NT2/D1 (cell line): Measurements from ENCODE around the gene LRCH3.
A peak's percentile ranks its signal among the peaks of the same experiment; 100 is the strongest.

Source experiments
- DNase-seq: peaks from one replicate; pipeline ENCODE4 v3.0.0-alpha.2; 2011; ENCODE audit warnings: low read depth, low spot score
- H3K27me3 ChIP-seq: 2 replicates; pipeline ENCODE4 v1.6.0; 2011; ENCODE audit warnings: mild to moderate bottlenecking; ENCODE audit not compliant: insufficient read length, insufficient read depth
- H3K36me3 ChIP-seq: 2 replicates; pipeline ENCODE4 v1.6.1; 2011; ENCODE audit warnings: mild to moderate bottlenecking, low read length, mixed read lengths; ENCODE audit not compliant: insufficient read depth, insufficient read length
- H3K4me1 ChIP-seq: 2 replicates; pipeline ENCODE4 v1.5.1; 2011; ENCODE audit not compliant: insufficient read depth, insufficient read length
- H3K4me3 ChIP-seq: 2 replicates; pipeline ENCODE4 v1.5.1; 2011; ENCODE audit warnings: low read depth; ENCODE audit not compliant: insufficient read length
- H3K9ac ChIP-seq: 2 replicates; pipeline ENCODE4 v1.6.0; 2011; ENCODE audit warnings: low read depth; ENCODE audit not compliant: insufficient read length
- H3K9me3 ChIP-seq: 2 replicates; pipeline ENCODE4 v1.5.1; 2011; ENCODE audit warnings: mild to moderate bottlenecking, low read length; ENCODE audit not compliant: insufficient read depth
- SUZ12 ChIP-seq: IDR thresholded peaks from 2 replicates; pipeline ENCODE4 v1.6.1; 2011; ENCODE audit not compliant: insufficient read length, insufficient read depth; ENCODE audit errors: extremely low read depth
- YY1 ChIP-seq: IDR thresholded peaks from 2 replicates; pipeline ENCODE4 v1.6.1; 2011; ENCODE audit not compliant: insufficient read length, insufficient read depth
- ZNF274 ChIP-seq: IDR thresholded peaks from 2 replicates; pipeline ENCODE4 v1.6.1; 2011; ENCODE audit warnings: mild to moderate bottlenecking, low read depth, low read length

Gene LRCH3

DNA sequence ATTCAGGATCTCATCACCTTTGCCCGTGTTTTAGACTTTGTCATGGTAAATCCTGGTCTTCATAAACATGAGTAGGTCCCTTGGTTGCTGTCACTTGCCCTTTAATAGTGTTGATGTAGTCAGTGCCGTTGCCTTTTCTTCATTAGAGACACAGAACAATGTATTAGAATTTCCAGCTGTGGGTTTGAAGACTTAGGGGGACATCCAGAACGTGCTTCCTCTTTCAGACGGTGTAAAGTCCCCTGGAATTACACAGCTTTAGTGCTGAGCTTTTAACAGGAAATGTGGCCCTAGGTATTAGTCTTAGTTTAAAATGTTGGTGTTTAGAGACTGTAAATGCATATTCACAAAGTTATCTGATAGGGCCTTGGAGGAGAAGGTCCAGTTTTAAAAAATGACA, 8.8 kb upstream of the LRCH3 start:
- Histone ChIP-seq H3K4me3 (no peak overlapping the region), H3K9me3 (no peaks in the 10 kb centered on the region), H3K36me3 (peaks cover 29% of the 10 kb centered on the region), H3K9ac (no peak overlapping the region), H3K27me3 (no peaks in the 10 kb centered on the region), H3K4me1 (no peaks in the 10 kb centered on the region)
- no peak for DNase-seq
- TF ChIP-seq YY1 (no peak), ZNF274 (no peak)

DNA sequence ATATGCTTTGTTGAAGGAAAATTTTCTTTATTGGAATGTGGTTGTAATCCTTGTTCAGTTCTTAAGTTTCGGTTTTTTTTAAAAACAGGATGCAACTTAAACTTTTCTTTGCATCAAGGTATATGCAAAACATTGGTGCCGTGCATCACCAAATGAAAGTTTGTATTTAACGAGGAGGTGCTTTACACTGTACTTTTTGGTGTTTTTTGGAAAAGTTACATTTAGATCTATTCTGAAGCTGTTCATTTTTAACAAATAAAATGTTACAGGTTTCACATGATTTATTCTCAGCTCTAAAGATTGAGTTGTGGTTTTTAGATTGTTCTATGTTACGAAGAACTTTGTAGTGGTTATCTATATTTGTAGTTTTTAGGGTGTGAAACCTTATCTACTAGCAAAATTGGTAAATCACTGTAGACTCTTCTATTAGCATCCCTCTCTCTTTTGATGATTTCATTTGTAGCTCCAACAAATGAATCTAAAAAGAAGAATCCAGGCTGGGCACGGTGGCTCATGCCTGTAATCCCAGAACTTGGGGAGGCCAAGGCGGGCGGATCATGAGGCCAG, 7.0 kb upstream of the LRCH3 start:
- Histone ChIP-seq H3K4me1 (no peaks in the 10 kb centered on the region), H3K9me3 (no peaks in the 10 kb centered on the region), H3K9ac (no peak overlapping the region), H3K4me3 (no peak overlapping the region), H3K27me3 (peaks cover 2% of the 10 kb centered on the region), H3K36me3 (peaks cover 16% of the 10 kb centered on the region)
- TF ChIP-seq ZNF274 (no peak), YY1 (no peak), SUZ12 (no peak)
- DNase-seq, result no peak

DNA sequence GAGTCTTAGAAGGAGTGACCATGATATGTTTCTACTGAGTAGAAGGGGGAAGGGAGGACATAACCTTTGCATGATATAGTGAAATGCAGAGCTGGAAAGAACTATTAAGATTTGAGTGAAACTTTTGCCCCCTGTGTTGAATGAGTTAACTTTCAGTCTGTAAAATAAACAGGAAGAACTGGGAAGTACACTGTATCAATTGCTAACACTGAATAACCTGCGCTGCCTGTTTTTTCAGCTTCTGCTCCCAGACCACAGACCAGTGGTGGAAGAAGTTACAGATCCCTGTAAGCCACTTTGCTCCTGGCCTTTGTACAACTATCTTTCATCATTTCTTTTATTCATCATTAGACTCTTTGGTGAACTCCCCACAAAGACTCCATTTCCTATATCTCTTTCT, 3.6 kb upstream of the LRCH3 start:
- Histone ChIP-seq H3K9me3 (no peaks in the 10 kb centered on the region), H3K36me3 (peaks cover 3% of the 10 kb centered on the region), H3K9ac (no peak overlapping the region), H3K27me3 (peaks cover 15% of the 10 kb centered on the region), H3K4me3 (no peak overlapping the region), H3K4me1 (no peaks in the 10 kb centered on the region)
- DNase-seq, result no peak
- no peak for TF ChIP-seq ZNF274
- TF ChIP-seq SUZ12, result no peak
- no peak for TF ChIP-seq YY1

DNA sequence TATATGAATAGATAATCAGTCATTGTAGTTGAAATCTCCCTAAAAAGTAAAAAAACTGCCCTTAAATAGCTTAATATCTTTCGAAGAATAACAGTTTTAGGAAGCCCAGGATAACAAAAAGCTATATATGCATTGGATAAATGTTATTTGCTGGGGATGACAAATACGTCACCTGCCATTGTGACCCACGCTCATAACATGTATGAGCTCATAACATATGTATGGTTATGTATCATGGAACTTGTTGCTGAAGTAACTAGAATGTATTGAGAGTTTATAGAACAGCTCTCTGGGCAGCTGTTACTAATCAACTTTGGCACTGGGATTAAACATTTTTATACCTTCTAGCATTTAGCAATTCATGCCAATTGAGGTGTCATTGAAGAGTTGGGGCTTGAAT, 1.7 kb upstream of the LRCH3 start:
- Histone ChIP-seq H3K9me3 (no peaks in the 10 kb centered on the region), H3K9ac (no peak overlapping the region), H3K36me3 (peaks cover 1% of the 10 kb centered on the region), H3K4me1 (no peaks in the 10 kb centered on the region), H3K27me3 (peaks cover 15% of the 10 kb centered on the region), H3K4me3 (no peak overlapping the region)
- TF ChIP-seq ZNF274, result no peak
- no peak for TF ChIP-seq YY1
- TF ChIP-seq SUZ12, result no peak
- no peak for DNase-seq

DNA sequence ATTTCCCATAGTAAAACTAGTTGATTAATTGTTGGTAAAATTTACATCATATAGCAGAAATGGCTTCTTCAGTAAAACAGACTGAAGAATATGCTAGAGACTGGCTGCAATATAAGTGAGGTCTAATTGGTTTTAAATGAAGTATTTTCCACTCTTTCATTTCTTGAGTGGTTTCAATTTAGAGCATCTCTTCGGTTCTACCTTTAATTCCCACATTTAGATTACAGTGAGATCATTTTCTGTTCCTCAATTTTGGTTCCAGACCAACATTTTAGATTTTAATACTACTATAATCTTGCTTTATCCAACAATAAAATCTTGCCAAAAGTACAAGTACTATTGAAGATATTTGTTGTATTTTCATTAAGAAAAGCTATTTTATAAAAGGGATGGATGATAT, 1.0 kb upstream of the LRCH3 start:
- TF ChIP-seq ZNF274 (no peak), YY1 (no peak), SUZ12 (no peak)
- no peaks in the 10 kb centered on the region for H3K4me1 ChIP-seq
- no peak for DNase-seq
- H3K4me3 ChIP-seq, result no peak overlapping the region
- no peaks in the 10 kb centered on the region for H3K36me3 ChIP-seq
- peaks cover 15% of the 10 kb centered on the region for H3K27me3 ChIP-seq
- H3K9ac ChIP-seq, result no peak overlapping the region
- no peaks in the 10 kb centered on the region for H3K9me3 ChIP-seq

DNA sequence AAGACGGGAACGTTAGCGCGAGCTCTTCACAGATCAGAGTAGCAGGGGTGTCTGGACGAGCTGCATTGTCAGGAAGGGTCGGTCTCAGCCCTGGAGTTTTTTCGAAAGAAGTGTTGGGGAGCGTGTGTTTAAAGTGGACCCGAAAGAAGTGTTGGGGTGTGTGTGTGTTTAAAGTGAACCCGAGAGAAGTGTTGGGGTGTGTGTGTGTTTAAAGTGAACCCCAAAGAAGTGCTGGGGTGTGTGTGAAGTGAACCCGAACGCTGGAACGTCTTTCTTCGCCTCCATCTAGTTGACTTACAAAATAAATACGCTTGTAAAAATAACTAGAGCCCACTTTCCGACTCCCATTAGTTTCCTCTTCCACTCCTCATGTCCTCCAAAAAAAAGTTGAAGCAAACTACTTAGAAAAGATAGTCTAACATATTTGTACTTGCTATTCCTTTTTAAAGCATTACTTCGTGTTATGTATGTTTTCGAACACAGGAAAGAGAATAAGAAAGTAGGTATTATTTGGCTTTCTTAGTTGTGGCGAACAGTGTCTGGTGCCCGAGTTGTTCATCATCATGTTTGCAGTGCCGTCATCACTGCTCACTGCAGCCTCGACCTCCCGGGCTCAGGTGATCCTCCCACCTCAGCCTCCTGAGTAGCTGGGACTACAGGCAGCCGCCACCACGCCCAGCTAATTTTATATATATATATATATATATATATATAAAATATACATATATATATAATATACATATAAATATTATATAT, 1.0 kb downstream of the LRCH3 start:
- no peak for DNase-seq
- Histone ChIP-seq H3K9ac (peak overlapping the region; percentile 99), H3K4me3 (peak overlapping the region; percentile 97), H3K27me3 (peaks cover 15% of the 10 kb centered on the region), H3K36me3 (no peaks in the 10 kb centered on the region), H3K9me3 (no peaks in the 10 kb centered on the region), H3K4me1 (no peaks in the 10 kb centered on the region)
- TF ChIP-seq ZNF274 (no peak), YY1 (no peak), SUZ12 (no peak)

DNA sequence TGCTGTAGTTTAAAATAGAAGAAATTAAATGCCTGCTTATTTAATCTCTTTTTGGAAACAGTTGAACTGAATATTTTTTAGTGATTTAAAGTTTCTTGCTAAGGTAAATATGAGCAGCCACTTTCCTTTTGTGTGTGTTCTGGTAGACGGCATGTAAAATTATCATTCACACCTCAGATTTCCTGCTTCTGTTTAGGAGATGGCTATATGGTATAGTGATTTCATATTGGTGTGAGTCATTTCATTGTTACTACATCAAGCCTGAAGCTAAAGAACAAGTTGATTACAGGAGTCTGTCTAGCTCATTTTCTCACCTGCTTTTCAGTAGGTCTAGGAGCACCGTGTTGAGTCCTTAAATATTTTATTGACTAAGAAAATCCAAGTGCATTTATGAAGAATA, 2.2 kb downstream of the LRCH3 start:
- H3K9ac ChIP-seq, result no peak overlapping the region
- no peaks in the 10 kb centered on the region for H3K9me3 ChIP-seq
- no peaks in the 10 kb centered on the region for H3K36me3 ChIP-seq
- H3K27me3 ChIP-seq, result peaks cover 15% of the 10 kb centered on the region
- no peak for DNase-seq
- no peaks in the 10 kb centered on the region for H3K4me1 ChIP-seq
- TF ChIP-seq ZNF274, result no peak
- no peak for TF ChIP-seq SUZ12
- TF ChIP-seq YY1, result no peak
- H3K4me3 ChIP-seq, result no peak overlapping the region
